Upper lobe of right lung (tissue), 1 donor: ENCODE measurements around the gene ORM2. TPM values are rescaled to one million over a fixed set of nuclear protein-coding genes. Genes with fewer than 3 reads are reported as not detected.

ENCODE experiments used
- ATAC-seq: fragments of 200-7000 bp; cut with Tn5 transposase; one replicate; pipeline ENCODE4 v1.9.1; 2020; ENCODE audit warnings: mild to moderate bottlenecking, moderate library complexity
- DNase-seq: peaks from one replicate; pipeline ENCODE4 v3.0.0-alpha.2; 2020
- H3K27ac ChIP-seq: fragments of 200-600 bp; one replicate; pipeline ENCODE4 v1.8.0; 2022
- H3K27me3 ChIP-seq: fragments of 200-600 bp; one replicate; pipeline ENCODE4 v1.8.0; 2022; ENCODE audit warnings: mild to moderate bottlenecking
- H3K36me3 ChIP-seq: fragments of 200-600 bp; one replicate; pipeline ENCODE4 v1.8.0; 2022
- H3K4me1 ChIP-seq: fragments of 200-600 bp; one replicate; pipeline ENCODE4 v1.8.0; 2022
- H3K4me3 ChIP-seq: fragments of 200-600 bp; one replicate; pipeline ENCODE4 v1.8.0; 2022; ENCODE audit warnings: mild to moderate bottlenecking
- H3K9me3 ChIP-seq: fragments of 200-600 bp; one replicate; pipeline ENCODE4 v1.8.0; 2022
- intact Hi-C: fragments of 100-400 bp; cut with DNase I; formaldehyde crosslinking; loops from one replicate; pipeline ENCODE4 v1.11.0; 2022
- total RNA-seq: library from RNA; stranded (reverse); fragmentation: NEBNext Ultra II Directional; extraction: Animal tissue kit (Norgen Biotek cat#: 25700); gene quantifications from one replicate; pipeline ENCODE4 v1.2.1, GENCODE V29; 2021
- TF ChIP-seq, protein P1 (sequence below): fragments of 200-600 bp; IDR thresholded peaks from one replicate; pipeline ENCODE4 v1.8.0; 2022; ENCODE audit warnings: antibody characterized with exemption
- donor health status: DM: no; HTN: yes; CAD: no; lungs with severe emphysema.

The ORM2 gene
- total RNA-seq, 1 donor from 2014 or later, result 3.9 TPM

DNA sequence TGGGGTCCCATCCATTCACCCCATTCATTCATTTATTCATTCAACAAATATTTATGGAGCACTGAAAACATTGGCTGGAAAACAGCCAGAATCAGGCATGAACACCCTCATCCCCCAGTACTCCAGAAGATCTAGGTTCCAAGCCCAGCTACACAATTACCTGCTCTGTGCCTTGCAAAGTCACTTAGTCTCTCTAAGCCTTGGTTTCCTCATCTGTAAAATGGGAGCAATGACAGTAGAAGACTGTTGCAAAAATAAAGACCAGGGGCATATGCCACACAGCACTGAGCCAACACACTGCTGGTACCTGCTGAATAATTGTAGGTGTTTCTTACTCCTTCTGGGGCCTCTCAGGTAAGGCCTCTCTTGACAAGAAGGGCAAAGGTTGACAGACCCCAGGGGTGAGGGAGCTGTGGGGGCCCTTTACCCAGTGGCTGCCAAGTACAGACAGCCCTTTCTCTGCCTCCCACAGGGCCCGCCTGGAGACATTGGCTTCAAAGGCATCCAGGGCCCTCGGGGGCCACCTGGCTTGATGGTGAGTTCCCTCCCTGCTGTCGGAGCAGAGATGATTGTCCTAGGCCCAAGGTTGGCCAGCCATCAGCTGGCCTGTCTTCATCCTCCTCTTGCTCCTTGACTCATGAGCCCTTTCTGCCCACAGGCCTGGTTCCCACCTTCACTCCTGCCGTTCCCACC is 29.4 kb upstream of the ORM2 start:
- H3K4me3 ChIP-seq, result no peak overlapping the region
- intact Hi-C loops, result no loop called here
- DNase-seq (peak; percentile 57), ATAC-seq (no peak)
- H3K27ac ChIP-seq, result no peak overlapping the region
- peaks cover 5% of the 10 kb centered on the region for H3K36me3 ChIP-seq
- H3K4me1 ChIP-seq, result no peaks in the 10 kb centered on the region
- H3K9me3 ChIP-seq, result no peaks in the 10 kb centered on the region
- TF ChIP-seq, protein P1, sequence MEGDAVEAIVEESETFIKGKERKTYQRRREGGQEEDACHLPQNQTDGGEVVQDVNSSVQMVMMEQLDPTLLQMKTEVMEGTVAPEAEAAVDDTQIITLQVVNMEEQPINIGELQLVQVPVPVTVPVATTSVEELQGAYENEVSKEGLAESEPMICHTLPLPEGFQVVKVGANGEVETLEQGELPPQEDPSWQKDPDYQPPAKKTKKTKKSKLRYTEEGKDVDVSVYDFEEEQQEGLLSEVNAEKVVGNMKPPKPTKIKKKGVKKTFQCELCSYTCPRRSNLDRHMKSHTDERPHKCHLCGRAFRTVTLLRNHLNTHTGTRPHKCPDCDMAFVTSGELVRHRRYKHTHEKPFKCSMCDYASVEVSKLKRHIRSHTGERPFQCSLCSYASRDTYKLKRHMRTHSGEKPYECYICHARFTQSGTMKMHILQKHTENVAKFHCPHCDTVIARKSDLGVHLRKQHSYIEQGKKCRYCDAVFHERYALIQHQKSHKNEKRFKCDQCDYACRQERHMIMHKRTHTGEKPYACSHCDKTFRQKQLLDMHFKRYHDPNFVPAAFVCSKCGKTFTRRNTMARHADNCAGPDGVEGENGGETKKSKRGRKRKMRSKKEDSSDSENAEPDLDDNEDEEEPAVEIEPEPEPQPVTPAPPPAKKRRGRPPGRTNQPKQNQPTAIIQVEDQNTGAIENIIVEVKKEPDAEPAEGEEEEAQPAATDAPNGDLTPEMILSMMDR, result no peak
- H3K27me3 ChIP-seq, result no peaks in the 10 kb centered on the region

GRCh38 chr9:114300846-114301797 is 28.5 kb upstream of the ORM2 start:
- TF ChIP-seq, protein P1, result no peak
- Histone ChIP-seq H3K27me3 (no peaks in the 10 kb centered on the region), H3K9me3 (no peaks in the 10 kb centered on the region), H3K27ac (no peak overlapping the region), H3K4me1 (no peaks in the 10 kb centered on the region), H3K4me3 (no peak overlapping the region), H3K36me3 (peaks cover 5% of the 10 kb centered on the region)
- intact Hi-C loops, result no loop called here
- ATAC-seq (no peak), DNase-seq (peak; percentile 48)

GRCh38 chr9:114301798-114302565 is 27.7 kb upstream of the ORM2 start:
- no peaks in the 10 kb centered on the region for H3K4me1 ChIP-seq
- TF ChIP-seq, protein P1, result no peak
- intact Hi-C loops, result no loop called here

GRCh38 chr9:114302727-114303126 is 26.9 kb upstream of the ORM2 start:
- no peaks in the 10 kb centered on the region for H3K27me3 ChIP-seq
- H3K4me3 ChIP-seq, result no peak overlapping the region
- H3K36me3 ChIP-seq, result no peaks in the 10 kb centered on the region
- DNase-seq (peak; percentile 29), ATAC-seq (no peak)
- intact Hi-C loops, result no loop called here
- no peaks in the 10 kb centered on the region for H3K9me3 ChIP-seq
- H3K27ac ChIP-seq, result no peak overlapping the region
- TF ChIP-seq, protein P1, result no peak
- no peaks in the 10 kb centered on the region for H3K4me1 ChIP-seq

More at GRCh38 chr9:114301798-114302565, 27.7 kb upstream of the ORM2 start:
- Histone ChIP-seq H3K4me3 (no peak overlapping the region), H3K36me3 (peaks cover 5% of the 10 kb centered on the region), H3K27ac (no peak overlapping the region), H3K9me3 (no peaks in the 10 kb centered on the region), H3K27me3 (no peaks in the 10 kb centered on the region)
- ATAC-seq (no peak), DNase-seq (peak; percentile 37)

GRCh38 chr9:114303571-114303970 is 26.1 kb upstream of the ORM2 start:
- Histone ChIP-seq H3K9me3 (no peaks in the 10 kb centered on the region), H3K27ac (no peak overlapping the region), H3K4me1 (no peaks in the 10 kb centered on the region), H3K36me3 (no peaks in the 10 kb centered on the region), H3K4me3 (no peak overlapping the region), H3K27me3 (no peaks in the 10 kb centered on the region)
- intact Hi-C loops, result no loop called here
- TF ChIP-seq, protein P1, result no peak
- peak; percentile 11 for DNase-seq
- no peak for ATAC-seq
